ENCODE data around the gene MDP1.
"Not testable (repeated sequence)": the region's sequence is repeated elsewhere in the genome, so short reads cannot be mapped to it uniquely, and the experiment has no call there.

Gene MDP1

GRCh38 chr14:24249230-24250021, 33.6 kb upstream of the MDP1 start:
- no peaks in the 10 kb centered on the region for H3K27me3 ChIP-seq (replicated peaks; ENCODE audit: control insufficient read depth, insufficient read depth, low read length)
- H3K4me1 ChIP-seq (ENCODE audit: control insufficient read depth, insufficient read depth, low read length): peaks cover 13% of the 10 kb centered on the region
- H3K4me3 ChIP-seq (ENCODE audit: low read length): no peak overlapping the region
- DNase-seq (ENCODE audit: low read depth): no peak
- no peaks in the 10 kb centered on the region for H3K36me3 ChIP-seq (ENCODE audit: control insufficient read depth, insufficient read depth, low read length, severe bottlenecking)
- H3K9me3 ChIP-seq (ENCODE audit: control insufficient read depth, low read length): no peaks in the 10 kb centered on the region
- no peak overlapping the region for H3K9ac ChIP-seq (ENCODE audit: low read length)

GRCh38 chr14:24247422-24247821, 31.6 kb upstream of the MDP1 start:
- DNase-seq (ENCODE audit: low read depth): no peak
- H3K4me3 ChIP-seq (ENCODE audit: low read length): no peak overlapping the region
- H3K9me3 ChIP-seq (ENCODE audit: control insufficient read depth, low read length): no peaks in the 10 kb centered on the region
- H3K4me1 ChIP-seq (ENCODE audit: control insufficient read depth, insufficient read depth, low read length): peaks cover 20% of the 10 kb centered on the region
- no peaks in the 10 kb centered on the region for H3K36me3 ChIP-seq (ENCODE audit: control insufficient read depth, insufficient read depth, low read length, severe bottlenecking)
- no peaks in the 10 kb centered on the region for H3K27me3 ChIP-seq (replicated peaks; ENCODE audit: control insufficient read depth, insufficient read depth, low read length)
- H3K9ac ChIP-seq (ENCODE audit: low read length): no peak overlapping the region

DNA sequence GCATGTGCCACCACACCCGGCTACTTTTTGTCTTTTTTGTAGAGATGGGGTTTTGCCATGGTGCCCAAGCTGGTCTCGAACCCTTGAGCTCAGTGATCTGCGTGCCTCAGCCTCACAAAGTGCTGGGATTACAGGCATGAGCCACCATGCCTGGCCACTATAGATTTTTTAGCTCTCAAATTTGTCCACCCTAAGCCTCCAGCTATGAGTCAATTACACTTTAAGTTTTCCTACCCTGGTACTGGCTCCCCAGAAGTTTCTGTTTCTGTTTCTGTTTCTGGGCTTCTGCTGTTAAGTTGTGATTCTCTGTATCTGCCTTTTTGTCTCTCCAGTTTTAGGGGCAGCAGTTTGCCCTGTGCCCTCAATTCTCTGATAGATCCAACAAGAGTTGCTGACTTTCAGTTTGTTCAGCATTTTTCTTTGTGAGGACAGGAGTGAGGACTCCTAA, 30.9 kb upstream of the MDP1 start:
- Histone ChIP-seq H3K9me3 (ENCODE audit: control insufficient read depth, low read length) (no peaks in the 10 kb centered on the region), H3K9ac (ENCODE audit: low read length) (peak overlapping the region; percentile 55), H3K4me1 (ENCODE audit: control insufficient read depth, insufficient read depth, low read length) (peaks cover 18% of the 10 kb centered on the region), H3K36me3 (ENCODE audit: control insufficient read depth, insufficient read depth, low read length, severe bottlenecking) (no peaks in the 10 kb centered on the region), H3K4me3 (ENCODE audit: low read length) (peak overlapping the region; percentile 5), H3K27me3 (replicated peaks; ENCODE audit: control insufficient read depth, insufficient read depth, low read length) (no peaks in the 10 kb centered on the region)
- DNase-seq (ENCODE audit: low read depth): peak; percentile 21

DNA sequence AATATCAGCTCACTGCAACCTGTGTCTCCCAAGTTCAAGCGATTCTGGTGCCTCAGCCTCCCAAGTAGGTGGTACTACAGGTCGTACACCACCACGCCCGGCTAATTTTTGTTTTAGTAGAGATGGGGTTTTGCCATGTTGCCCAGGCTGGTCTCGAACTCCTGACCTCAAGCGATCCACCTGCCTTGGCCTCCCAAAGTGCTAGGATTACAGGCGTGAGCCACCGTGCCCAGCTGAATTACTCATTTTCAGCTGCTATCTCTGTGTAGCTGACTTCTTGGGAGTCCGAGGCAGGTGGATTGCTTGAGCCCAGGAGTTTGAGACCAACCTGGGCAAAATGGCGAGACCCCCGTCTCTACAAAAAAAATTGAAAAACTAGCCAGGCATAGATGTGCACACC, 29.5 kb upstream of the MDP1 start:
- not testable (repeated sequence) for H3K4me3 ChIP-seq (ENCODE audit: low read length); DNase-seq (ENCODE audit: low read depth); H3K9ac ChIP-seq (ENCODE audit: low read length); H3K27me3 ChIP-seq (replicated peaks; ENCODE audit: control insufficient read depth, insufficient read depth, low read length); H3K36me3 ChIP-seq (ENCODE audit: control insufficient read depth, insufficient read depth, low read length, severe bottlenecking); H3K9me3 ChIP-seq (ENCODE audit: control insufficient read depth, low read length)
- H3K4me1 ChIP-seq (ENCODE audit: control insufficient read depth, insufficient read depth, low read length): peaks cover 29% of the 10 kb centered on the region

GRCh38 chr14:24243336-24243836, 27.5 kb upstream of the MDP1 start:
- no peak for DNase-seq (ENCODE audit: low read depth)
- H3K4me3 ChIP-seq (ENCODE audit: low read length): peak overlapping the region; percentile 93
- H3K36me3 ChIP-seq (ENCODE audit: control insufficient read depth, insufficient read depth, low read length, severe bottlenecking): peaks cover 26% of the 10 kb centered on the region
- H3K9me3 ChIP-seq (ENCODE audit: control insufficient read depth, low read length): no peaks in the 10 kb centered on the region
- peak overlapping the region; percentile 97 for H3K9ac ChIP-seq (ENCODE audit: low read length)
- no peaks in the 10 kb centered on the region for H3K27me3 ChIP-seq (replicated peaks; ENCODE audit: control insufficient read depth, insufficient read depth, low read length)
- peaks cover 48% of the 10 kb centered on the region for H3K4me1 ChIP-seq (ENCODE audit: control insufficient read depth, insufficient read depth, low read length)

DNA sequence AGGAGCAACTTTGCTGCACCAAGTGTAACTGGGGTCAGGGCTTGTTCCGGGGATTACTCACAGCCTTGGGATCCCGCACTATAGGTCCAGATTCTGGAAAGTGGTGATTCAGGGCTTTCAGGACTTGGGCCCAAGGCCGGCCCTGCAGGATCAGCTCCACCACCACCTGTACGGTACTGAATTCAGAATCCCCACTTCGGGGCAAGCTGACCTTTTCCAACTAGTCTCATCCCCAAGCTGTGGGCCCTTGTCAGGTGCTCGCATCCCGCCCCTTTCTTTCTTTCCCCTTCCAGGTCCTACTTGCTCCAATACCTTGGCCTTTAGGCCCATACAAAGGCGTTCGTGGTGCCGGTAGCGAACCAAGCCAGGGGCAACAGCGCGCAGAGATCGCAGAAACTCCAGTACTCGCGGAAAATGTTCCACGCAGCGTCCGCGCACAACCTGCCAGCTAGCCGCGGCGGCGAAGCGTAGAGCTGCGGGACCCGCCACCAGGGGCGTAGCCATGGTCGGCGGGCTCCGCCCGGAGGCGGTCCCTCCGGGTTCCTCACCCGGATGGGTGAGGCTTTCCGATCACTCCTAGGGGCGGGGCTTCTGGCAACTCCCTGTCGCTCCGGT, 26.1 kb upstream of the MDP1 start:
- Histone ChIP-seq H3K36me3 (ENCODE audit: control insufficient read depth, insufficient read depth, low read length, severe bottlenecking) (peaks cover 41% of the 10 kb centered on the region), H3K27me3 (replicated peaks; ENCODE audit: control insufficient read depth, insufficient read depth, low read length) (no peaks in the 10 kb centered on the region), H3K4me1 (ENCODE audit: control insufficient read depth, insufficient read depth, low read length) (peaks cover 58% of the 10 kb centered on the region), H3K4me3 (ENCODE audit: low read length) (peak overlapping the region; percentile 93), H3K9ac (ENCODE audit: low read length) (peak overlapping the region; percentile 97), H3K9me3 (ENCODE audit: control insufficient read depth, low read length) (no peaks in the 10 kb centered on the region)
- DNase-seq (ENCODE audit: low read depth): peak; percentile 98

DNA sequence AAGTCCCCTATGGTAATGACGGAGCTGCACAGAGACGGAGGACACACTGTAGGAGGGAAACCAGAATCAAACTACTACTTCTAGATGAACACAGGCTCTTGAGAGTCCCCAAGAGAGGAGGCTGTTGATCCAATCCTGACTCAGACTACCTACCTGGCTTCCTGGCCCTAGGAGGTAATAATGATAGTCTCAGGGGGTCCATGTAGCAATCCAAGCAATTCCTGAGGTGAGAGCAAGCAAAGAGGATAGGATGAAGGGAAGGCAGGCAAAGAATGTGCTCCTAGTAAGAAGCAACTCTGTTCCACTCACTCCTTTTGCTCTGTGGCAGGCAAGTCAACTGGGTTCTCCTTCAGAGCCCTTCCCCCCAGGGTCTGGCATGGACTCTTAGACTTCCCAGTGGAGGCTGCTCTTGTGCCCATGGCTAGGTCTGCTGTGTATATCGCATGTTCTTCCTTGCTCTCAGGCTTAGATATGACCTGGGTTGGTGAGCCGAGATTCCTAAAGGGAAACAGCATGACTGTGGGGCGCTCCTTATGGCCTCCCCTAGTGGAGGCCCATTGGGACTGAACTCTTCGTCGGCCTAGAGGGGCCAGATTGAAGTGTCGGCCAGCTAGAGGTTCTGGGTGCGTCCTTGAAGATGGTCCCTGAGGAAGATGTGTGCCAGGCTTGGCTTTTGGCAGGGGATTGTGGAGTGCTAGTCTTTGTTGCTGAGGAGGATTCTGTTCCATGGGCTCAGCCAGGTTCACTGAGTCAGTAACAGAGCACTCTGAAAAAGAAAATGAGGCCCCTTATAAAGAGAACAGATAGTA, 24.4 kb upstream of the MDP1 start:
- Histone ChIP-seq H3K4me3 (ENCODE audit: low read length) (peak overlapping the region; percentile 93), H3K27me3 (replicated peaks; ENCODE audit: control insufficient read depth, insufficient read depth, low read length) (no peaks in the 10 kb centered on the region), H3K36me3 (ENCODE audit: control insufficient read depth, insufficient read depth, low read length, severe bottlenecking) (peaks cover 57% of the 10 kb centered on the region), H3K9me3 (ENCODE audit: control insufficient read depth, low read length) (no peaks in the 10 kb centered on the region), H3K9ac (ENCODE audit: low read length) (peak overlapping the region; percentile 97), H3K4me1 (ENCODE audit: control insufficient read depth, insufficient read depth, low read length) (peaks cover 58% of the 10 kb centered on the region)
- no peak for DNase-seq (ENCODE audit: low read depth)

GRCh38 chr14:24238527-24239037, 22.7 kb upstream of the MDP1 start:
- DNase-seq (ENCODE audit: low read depth): no peak

DNA sequence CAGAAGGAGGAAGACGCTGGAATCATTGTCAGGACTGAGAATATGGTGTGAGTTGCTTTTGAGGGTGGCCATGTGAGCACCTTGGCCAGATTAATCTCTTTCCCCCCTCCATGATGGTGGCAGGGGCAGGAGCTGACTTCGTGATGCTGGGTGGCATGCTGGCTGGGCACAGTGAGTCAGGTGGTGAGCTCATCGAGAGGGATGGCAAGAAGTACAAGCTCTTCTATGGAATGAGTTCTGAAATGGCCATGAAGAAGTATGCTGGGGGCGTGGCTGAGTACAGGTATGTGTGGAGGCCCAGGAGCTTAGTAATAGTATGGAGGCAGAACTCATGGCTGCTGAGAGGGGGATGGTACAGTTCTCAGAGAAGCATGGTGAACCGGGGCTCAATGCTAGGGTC, 22.3 kb upstream of the MDP1 start:
- DNase-seq (ENCODE audit: low read depth): no peak
- Histone ChIP-seq H3K27me3 (replicated peaks; ENCODE audit: control insufficient read depth, insufficient read depth, low read length) (no peaks in the 10 kb centered on the region), H3K36me3 (ENCODE audit: control insufficient read depth, insufficient read depth, low read length, severe bottlenecking) (peaks cover 60% of the 10 kb centered on the region), H3K4me3 (ENCODE audit: low read length) (no peak overlapping the region), H3K4me1 (ENCODE audit: control insufficient read depth, insufficient read depth, low read length) (peaks cover 70% of the 10 kb centered on the region), H3K9ac (ENCODE audit: low read length) (no peak overlapping the region), H3K9me3 (ENCODE audit: control insufficient read depth, low read length) (no peaks in the 10 kb centered on the region)

More at GRCh38 chr14:24238527-24239037, 22.7 kb upstream of the MDP1 start:
- Histone ChIP-seq H3K4me1 (ENCODE audit: control insufficient read depth, insufficient read depth, low read length) (peaks cover 70% of the 10 kb centered on the region), H3K9ac (ENCODE audit: low read length) (peak overlapping the region; percentile 97), H3K36me3 (ENCODE audit: control insufficient read depth, insufficient read depth, low read length, severe bottlenecking) (peaks cover 60% of the 10 kb centered on the region), H3K27me3 (replicated peaks; ENCODE audit: control insufficient read depth, insufficient read depth, low read length) (no peaks in the 10 kb centered on the region), H3K9me3 (ENCODE audit: control insufficient read depth, low read length) (no peaks in the 10 kb centered on the region), H3K4me3 (ENCODE audit: low read length) (no peak overlapping the region)

DNA sequence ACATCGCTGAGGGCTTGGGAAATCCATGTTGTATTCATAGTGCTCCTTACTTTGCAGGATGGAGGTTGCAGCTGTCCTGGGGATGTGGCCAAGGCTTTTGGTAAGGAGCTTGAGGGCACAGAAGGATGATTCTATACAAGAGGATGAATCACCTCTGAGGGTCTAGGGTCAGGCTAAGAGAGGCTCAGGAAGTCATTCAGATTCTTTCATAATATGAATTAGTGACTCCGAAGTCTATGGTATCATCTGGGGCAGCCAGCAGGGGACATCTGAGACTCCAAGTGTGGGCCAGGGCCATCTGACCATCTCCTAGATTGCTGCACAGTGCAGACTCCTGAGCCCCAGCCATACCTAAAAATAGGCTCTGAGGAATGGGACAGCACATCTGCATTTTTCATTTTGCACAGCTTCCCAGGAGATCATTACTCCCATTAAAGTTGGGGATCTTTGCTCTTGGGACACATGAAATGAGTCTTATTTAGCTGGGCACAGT, 21.6 kb upstream of the MDP1 start:
- H3K9me3 ChIP-seq (ENCODE audit: control insufficient read depth, low read length): no peaks in the 10 kb centered on the region
- peaks cover 69% of the 10 kb centered on the region for H3K4me1 ChIP-seq (ENCODE audit: control insufficient read depth, insufficient read depth, low read length)
- H3K9ac ChIP-seq (ENCODE audit: low read length): no peak overlapping the region
- H3K4me3 ChIP-seq (ENCODE audit: low read length): no peak overlapping the region
- H3K36me3 ChIP-seq (ENCODE audit: control insufficient read depth, insufficient read depth, low read length, severe bottlenecking): peaks cover 60% of the 10 kb centered on the region
- no peak for DNase-seq (ENCODE audit: low read depth)
- H3K27me3 ChIP-seq (replicated peaks; ENCODE audit: control insufficient read depth, insufficient read depth, low read length): no peaks in the 10 kb centered on the region

Data from adipocyte (in vitro differentiated cells).